A204.1 (cell line): Measurements from ENCODE around the gene ZNF749.
"Not testable (repeated sequence)": the region's sequence is repeated elsewhere in the genome, so short reads cannot be mapped to it uniquely, and the experiment has no call there.

Source experiments
- FAIRE-seq: peaks from 2 replicates; lab custom pipeline; 2012; peaks lifted over from hg19 to GRCh38; lab: Jason Lieb, UNC

ZNF749 gene

GRCh38 chr19:57466489-57466888 lies 31.4 kb downstream of the ZNF749 start:
- FAIRE-seq: no peak

GRCh38 chr19:57473646-57474045 lies 38.5 kb downstream of the ZNF749 start:
- FAIRE-seq: no peak

- peak; percentile 60 for FAIRE-seq
Observed at GRCh38 chr19:57477191-57478008, 42.3 kb downstream of the ZNF749 start, which contains the start of gene ZNF772. Gene ZNF772, minus strand, starts transcription at chr19:57477566. Its CDS starts 257 bp downstream, at chr19:57477309.

- FAIRE-seq: peak; percentile 92
Observed at GRCh38 chr19:57487477-57488298, 52.6 kb downstream of the ZNF749 start, which contains the start of gene ZNF419. Gene ZNF419, plus strand, starts transcription at chr19:57487750. Its CDS starts 201 bp downstream, at chr19:57487951.

GRCh38 chr19:57488299-57488644 lies 53.1 kb downstream of the ZNF749 start:
- FAIRE-seq: not testable (repeated sequence)
